IPS-18a (cell line): ENCODE measurements around the gene ZNF778.

Experiments used
- H3K27ac ChIP-seq: one replicate; pipeline ENCODE4 v1.5.1; 2013; ENCODE audit warnings: low read length
- H3K27me3 ChIP-seq: one replicate; pipeline ENCODE4 v1.6.1; 2013; ENCODE audit warnings: mild to moderate bottlenecking, low read length; ENCODE audit not compliant: control insufficient read depth, insufficient read depth
- H3K36me3 ChIP-seq: one replicate; pipeline ENCODE4 v1.6.1; 2013; ENCODE audit warnings: low read depth, low read length; ENCODE audit not compliant: control insufficient read depth
- H3K4me1 ChIP-seq: one replicate; pipeline ENCODE4 v1.6.1; 2013; ENCODE audit warnings: low read depth, low read length; ENCODE audit not compliant: control insufficient read depth
- H3K4me3 ChIP-seq: one replicate; pipeline ENCODE4 v1.5.1; 2013; ENCODE audit warnings: low read length
- H3K9ac ChIP-seq: one replicate; pipeline ENCODE4 v1.6.1; 2013; ENCODE audit warnings: mild to moderate bottlenecking, low read length, moderate library complexity
- H3K9me3 ChIP-seq: one replicate; pipeline ENCODE4 v1.6.1; 2013; ENCODE audit warnings: low read depth, low read length; ENCODE audit not compliant: control insufficient read depth

Gene ZNF778

GRCh38 chr16:89174877-89175276, 42.6 kb upstream of the ZNF778 start:
- H3K4me1 ChIP-seq = peaks cover 7% of the 10 kb centered on the region
- no peak overlapping the region for H3K9ac ChIP-seq
- no peaks in the 10 kb centered on the region for H3K9me3 ChIP-seq
- peaks cover 25% of the 10 kb centered on the region for H3K27me3 ChIP-seq
- H3K36me3 ChIP-seq = no peaks in the 10 kb centered on the region
- no peak overlapping the region for H3K27ac ChIP-seq
- H3K4me3 ChIP-seq = no peak overlapping the region

GRCh38 chr16:89175280-89176146, 42.0 kb upstream of the ZNF778 start:
- no peak overlapping the region for H3K9ac ChIP-seq

GRCh38 chr16:89176147-89176690, 41.3 kb upstream of the ZNF778 start:
- Histone ChIP-seq H3K27me3 (peaks cover 13% of the 10 kb centered on the region), H3K27ac (no peak overlapping the region), H3K4me3 (no peak overlapping the region), H3K36me3 (no peaks in the 10 kb centered on the region), H3K9me3 (no peaks in the 10 kb centered on the region), H3K9ac (no peak overlapping the region), H3K4me1 (peaks cover 7% of the 10 kb centered on the region)

More at GRCh38 chr16:89175280-89176146, 42.0 kb upstream of the ZNF778 start:
- H3K4me3 ChIP-seq = no peak overlapping the region
- peaks cover 18% of the 10 kb centered on the region for H3K27me3 ChIP-seq
- peaks cover 7% of the 10 kb centered on the region for H3K4me1 ChIP-seq
- H3K36me3 ChIP-seq = no peaks in the 10 kb centered on the region
- H3K27ac ChIP-seq = no peak overlapping the region
- H3K9me3 ChIP-seq = no peaks in the 10 kb centered on the region

- no peak overlapping the region for H3K4me3 ChIP-seq
- H3K9ac ChIP-seq = no peak overlapping the region
- H3K4me1 ChIP-seq = peaks cover 7% of the 10 kb centered on the region
- H3K9me3 ChIP-seq = no peaks in the 10 kb centered on the region
- peaks cover 12% of the 10 kb centered on the region for H3K27me3 ChIP-seq
- H3K36me3 ChIP-seq = no peaks in the 10 kb centered on the region
- H3K27ac ChIP-seq = no peak overlapping the region
Measured at GRCh38 chr16:89176717-89177116, 40.8 kb upstream of the ZNF778 start.

GRCh38 chr16:89177501-89177900, 40.0 kb upstream of the ZNF778 start:
- no peak overlapping the region for H3K4me3 ChIP-seq
- H3K36me3 ChIP-seq = no peaks in the 10 kb centered on the region
- H3K9me3 ChIP-seq = no peaks in the 10 kb centered on the region
- H3K27me3 ChIP-seq = peaks cover 4% of the 10 kb centered on the region
- no peak overlapping the region for H3K9ac ChIP-seq
- H3K4me1 ChIP-seq = peaks cover 7% of the 10 kb centered on the region
- H3K27ac ChIP-seq = no peak overlapping the region

- no peaks in the 10 kb centered on the region for H3K36me3 ChIP-seq
- H3K27ac ChIP-seq = no peak overlapping the region
- H3K4me3 ChIP-seq = no peak overlapping the region
- no peak overlapping the region for H3K9ac ChIP-seq
- H3K27me3 ChIP-seq = no peaks in the 10 kb centered on the region
- no peaks in the 10 kb centered on the region for H3K4me1 ChIP-seq
- H3K9me3 ChIP-seq = no peaks in the 10 kb centered on the region
Measured at GRCh38 chr16:89178453-89179147, 38.9 kb upstream of the ZNF778 start.

GRCh38 chr16:89179148-89179484, 38.4 kb upstream of the ZNF778 start:
- Histone ChIP-seq H3K27me3 (no peaks in the 10 kb centered on the region), H3K9ac (no peak overlapping the region), H3K36me3 (no peaks in the 10 kb centered on the region), H3K27ac (no peak overlapping the region), H3K9me3 (no peaks in the 10 kb centered on the region), H3K4me3 (no peak overlapping the region), H3K4me1 (no peaks in the 10 kb centered on the region)

- H3K27ac ChIP-seq = no peak overlapping the region
- H3K36me3 ChIP-seq = no peaks in the 10 kb centered on the region
- no peaks in the 10 kb centered on the region for H3K9me3 ChIP-seq
- H3K27me3 ChIP-seq = no peaks in the 10 kb centered on the region
- no peaks in the 10 kb centered on the region for H3K4me1 ChIP-seq
- H3K4me3 ChIP-seq = no peak overlapping the region
- H3K9ac ChIP-seq = no peak overlapping the region
Measured at GRCh38 chr16:89179656-89180315, 37.7 kb upstream of the ZNF778 start.

GRCh38 chr16:89183463-89183862, 34.0 kb upstream of the ZNF778 start:
- Histone ChIP-seq H3K36me3 (no peaks in the 10 kb centered on the region), H3K4me3 (no peak overlapping the region), H3K4me1 (no peaks in the 10 kb centered on the region), H3K9ac (no peak overlapping the region), H3K27ac (no peak overlapping the region), H3K27me3 (no peaks in the 10 kb centered on the region), H3K9me3 (no peaks in the 10 kb centered on the region)

GRCh38 chr16:89183975-89184676, 33.4 kb upstream of the ZNF778 start:
- no peak overlapping the region for H3K27ac ChIP-seq
- H3K36me3 ChIP-seq = no peaks in the 10 kb centered on the region
- no peaks in the 10 kb centered on the region for H3K27me3 ChIP-seq
- H3K4me1 ChIP-seq = no peaks in the 10 kb centered on the region
- no peaks in the 10 kb centered on the region for H3K9me3 ChIP-seq
- H3K4me3 ChIP-seq = no peak overlapping the region
- H3K9ac ChIP-seq = no peak overlapping the region

- Histone ChIP-seq H3K27ac (no peak overlapping the region), H3K9ac (no peak overlapping the region), H3K4me3 (no peak overlapping the region), H3K27me3 (no peaks in the 10 kb centered on the region), H3K4me1 (no peaks in the 10 kb centered on the region), H3K9me3 (no peaks in the 10 kb centered on the region), H3K36me3 (no peaks in the 10 kb centered on the region)
Measured at GRCh38 chr16:89184677-89184932, 32.9 kb upstream of the ZNF778 start.
